Endothelial cell (in vitro differentiated cells): ENCODE data around the gene PSMB7. TPM values are rescaled to one million over a fixed set of nuclear protein-coding genes. Genes with fewer than 3 reads are reported as not detected.

ENCODE experiments used
- DNase-seq: peaks from one replicate; pipeline ENCODE4 v3.0.0; 2021; ENCODE audit warnings: low spot score
- H3K27ac Mint-ChIP-seq: one replicate; pipeline ENCODE4 v1.8.0; 2021; ENCODE audit warnings: mixed read lengths, inconsistent platforms; ENCODE audit not compliant: unreplicated experiment
- H3K27me3 Mint-ChIP-seq: one replicate; pipeline ENCODE4 v1.8.0; 2021; ENCODE audit warnings: mild to moderate bottlenecking, moderate library complexity, mixed read lengths, inconsistent platforms; ENCODE audit not compliant: unreplicated experiment
- H3K36me3 Mint-ChIP-seq: one replicate; pipeline ENCODE4 v1.8.0; 2021; ENCODE audit warnings: mild to moderate bottlenecking, low read depth, mixed read lengths, inconsistent platforms; ENCODE audit not compliant: unreplicated experiment
- H3K4me1 Mint-ChIP-seq: one replicate; pipeline ENCODE4 v1.8.0; 2021; ENCODE audit warnings: mild to moderate bottlenecking, mixed read lengths, inconsistent platforms; ENCODE audit not compliant: unreplicated experiment
- H3K4me3 Mint-ChIP-seq: one replicate; pipeline ENCODE4 v1.8.0; 2021; ENCODE audit warnings: mild to moderate bottlenecking, mixed read lengths, inconsistent platforms; ENCODE audit not compliant: unreplicated experiment
- H3K9me3 Mint-ChIP-seq: one replicate; pipeline ENCODE4 v1.8.0; 2021; ENCODE audit warnings: mixed read lengths, inconsistent platforms; ENCODE audit not compliant: unreplicated experiment
- CTCF ChIP-seq: fragments of 200-600 bp; sonication (generic); IDR thresholded peaks from one replicate; pipeline ENCODE4 v1.5.0; 2021; ENCODE audit warnings: antibody characterized with exemption; ENCODE audit not compliant: unreplicated experiment
- total RNA-seq: library from RNA; stranded (reverse); fragmentation: NEBNext Ultra II Directional; extraction: Animal tissue kit (Norgen Biotek cat#: 25700); gene quantifications from one replicate; pipeline ENCODE4 v1.2.1, GENCODE V29; 2021; ENCODE audit not compliant: unreplicated experiment

Gene PSMB7
- total RNA-seq, 1 donor from 2014 or later, result 180 TPM

- TF ChIP-seq CTCF, result no peak
- DNase-seq, result no peak
- Mint-ChIP-seq H3K9me3 (no peaks in the 10 kb centered on the region), H3K4me1 (peaks cover 8% of the 10 kb centered on the region), H3K27ac (no peak overlapping the region), H3K27me3 (peaks cover 13% of the 10 kb centered on the region), H3K4me3 (no peak overlapping the region), H3K36me3 (no peaks in the 10 kb centered on the region)
Measured at GRCh38 chr9:124454296-124454695, 39.1 kb upstream of the PSMB7 start.

- DNase-seq, result no peak
- Mint-ChIP-seq H3K27me3 (peaks cover 13% of the 10 kb centered on the region), H3K9me3 (no peaks in the 10 kb centered on the region), H3K36me3 (no peaks in the 10 kb centered on the region), H3K27ac (no peak overlapping the region), H3K4me3 (no peak overlapping the region), H3K4me1 (peaks cover 8% of the 10 kb centered on the region)
- no peak for TF ChIP-seq CTCF
Measured at GRCh38 chr9:124453586-124454191, 38.4 kb upstream of the PSMB7 start.

- Mint-ChIP-seq H3K27ac (no peak overlapping the region), H3K4me1 (peaks cover 8% of the 10 kb centered on the region), H3K9me3 (no peaks in the 10 kb centered on the region), H3K27me3 (peaks cover 13% of the 10 kb centered on the region), H3K4me3 (no peak overlapping the region), H3K36me3 (no peaks in the 10 kb centered on the region)
- no peak for DNase-seq
- TF ChIP-seq CTCF, result no peak
Measured at GRCh38 chr9:124452841-124453585, 37.8 kb upstream of the PSMB7 start.

GRCh38 chr9:124452326-124452725, 37.1 kb upstream of the PSMB7 start:
- no peak overlapping the region for H3K27ac Mint-ChIP-seq
- H3K4me1 Mint-ChIP-seq, result peaks cover 8% of the 10 kb centered on the region
- TF ChIP-seq CTCF, result no peak
- no peaks in the 10 kb centered on the region for H3K36me3 Mint-ChIP-seq
- H3K9me3 Mint-ChIP-seq, result no peaks in the 10 kb centered on the region
- peaks cover 13% of the 10 kb centered on the region for H3K27me3 Mint-ChIP-seq
- DNase-seq, result no peak
- H3K4me3 Mint-ChIP-seq, result no peak overlapping the region
